Limb (tissue), 2 donors: Measurements from ENCODE around the gene PRR16.

Experiments
- DNase-seq, 2 donors: peaks; one replicate each; pipeline ENCODE4 v3.0.0-alpha.2; 2016; ENCODE audit errors: extremely low spot score in 2 of 2

Gene PRR16

DNA sequence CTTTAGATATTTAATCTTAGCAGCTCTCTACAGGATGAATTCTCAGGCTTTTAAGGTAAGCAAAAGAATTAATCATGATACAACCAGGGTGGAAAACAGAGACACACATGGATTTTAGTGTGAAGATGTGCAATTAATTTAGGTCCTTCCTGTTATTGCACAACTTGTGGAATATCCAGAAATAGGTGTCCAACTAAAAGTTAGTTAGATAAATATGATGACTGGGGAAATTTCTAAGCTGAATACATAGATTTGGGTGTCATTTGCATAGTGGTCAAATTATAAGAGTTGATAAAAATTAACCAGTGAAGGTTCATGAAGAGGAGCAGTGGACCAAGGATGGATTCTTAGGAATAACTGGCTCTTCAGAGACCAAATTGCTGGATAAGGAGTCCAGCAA lies 266.1 kb downstream of the PRR16 start:
- no peak for DNase-seq

DNA sequence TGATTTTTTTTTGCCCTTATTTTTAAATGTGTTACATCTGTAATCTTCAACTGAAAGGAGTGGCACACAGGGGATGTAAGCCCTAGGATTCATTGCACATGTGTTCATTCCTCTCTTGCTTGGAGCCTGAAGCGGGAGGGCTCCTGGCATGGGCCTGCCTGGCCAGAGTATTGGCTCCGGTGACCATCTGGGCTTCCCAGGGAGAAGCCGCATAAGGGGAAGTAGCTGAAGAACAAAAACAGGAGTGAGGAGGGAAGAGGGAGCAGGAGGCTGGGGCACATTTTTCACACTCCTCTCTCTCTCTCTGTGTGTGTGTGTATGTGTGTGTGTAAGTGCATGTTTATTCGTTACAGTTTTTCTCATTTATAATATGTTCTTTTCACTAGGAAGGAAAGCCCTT lies 269.9 kb downstream of the PRR16 start:
- no peak for DNase-seq

DNA sequence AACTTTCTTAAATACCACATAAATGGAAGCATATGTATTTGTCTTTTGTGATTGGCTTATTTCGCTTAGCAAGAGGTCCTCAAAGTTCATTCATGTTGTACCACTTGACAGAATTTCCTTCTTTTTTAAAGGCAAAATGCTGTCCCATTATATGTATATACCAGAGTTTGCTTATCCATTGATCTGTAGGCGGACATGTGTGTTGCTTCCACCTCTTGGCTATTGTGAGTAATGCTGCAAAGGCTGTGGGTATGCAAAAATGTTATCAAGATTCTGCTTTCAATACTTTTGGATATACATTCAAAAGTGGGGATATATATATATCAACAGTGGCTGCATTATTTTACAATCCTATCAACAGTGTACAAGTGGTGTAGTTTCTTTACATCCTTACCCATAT lies 271.0 kb downstream of the PRR16 start:
- no peak for DNase-seq
